HepG2 (cell line): ENCODE data around the gene TAF3. TPM values are rescaled to one million over a fixed set of nuclear protein-coding genes. Genes with fewer than 3 reads are reported as not detected.

Experiments used
- ATAC-seq: fragments of 200-7000 bp; cut with Tn5 transposase; 3 replicates; pipeline ENCODE4 v1.9.1; 2020; ENCODE audit warnings: mild to moderate bottlenecking, moderate library complexity
- BruUV-seq: library from RNA; stranded (reverse); fragments of 400-500 nt; replicated peaks from 2 replicates; lab custom pipeline; 2021; lab: Mats Ljungman, UMichigan
- CTCF ChIA-PET: fragments of 300-600 bp; formaldehyde crosslinking; extraction: SDS; loops from one replicate; lab custom pipeline; 2021; ENCODE audit warnings: low total read pairs, inconsistent platforms, low intra/inter-chr PET ratio; lab: Yijun Ruan, JAX
- POLR2A ChIA-PET: fragments of 350-600 bp; sonication (Branson Sonifier 250); formaldehyde crosslinking; loops from one replicate; lab custom pipeline; 2020; ENCODE audit warnings: antibody characterized with exemption, inconsistent platforms; lab: Yijun Ruan, JAX
- DNase-seq: peaks from one replicate; pipeline ENCODE4 v3.0.0-alpha.2; 2015; ENCODE audit warnings: low spot score
- FAIRE-seq: peaks from 3 replicates; lab custom pipeline; 2011; peaks lifted over from hg19 to GRCh38; lab: Jason Lieb, UNC
- H2AFZ ChIP-seq: one replicate; pipeline ENCODE4 v1.6.1; 2011; ENCODE audit warnings: low read length, inconsistent platforms
- H3K27ac ChIP-seq: fragments of 300-600 bp; 3 replicates; pipeline ENCODE4 v1.8.0; 2011; ENCODE audit warnings: mixed run types, mild to moderate bottlenecking, mixed read lengths, low read length, inconsistent platforms; ENCODE audit not compliant: insufficient read depth; ENCODE audit errors: extremely low read length
- H3K27me3 ChIP-seq, 2 experiments: fragments of 200-600 bp in 1 of 2; 2 replicates in 1 of 2; 3 replicates in 1 of 2; pipeline versions ENCODE4 v1.6.0 to v1.8.0; 2011; ENCODE audit warnings: low read length in 2 of 2, mild to moderate bottlenecking in 2 of 2, moderate library complexity in 2 of 2, inconsistent platforms in 1 of 2; ENCODE audit not compliant: insufficient read depth in 2 of 2, control insufficient read depth in 1 of 2
- H3K36me3 ChIP-seq, 2 experiments: fragments of 200-600 bp in 1 of 2; replicated peaks in 1 of 2; 2 replicates in 1 of 2; 3 replicates in 1 of 2; pipeline versions ENCODE4 v1.5.1 to v1.8.0; 2011; ENCODE audit warnings: low read length in 2 of 2, inconsistent platforms in 1 of 2; ENCODE audit not compliant: insufficient read depth in 2 of 2, control insufficient read depth in 1 of 2
- H3K4me1 ChIP-seq: 2 replicates; pipeline ENCODE4 v1.5.1; 2012; ENCODE audit warnings: low read length, inconsistent platforms; ENCODE audit not compliant: insufficient read depth
- H3K4me2 ChIP-seq: 2 replicates; pipeline ENCODE4 v1.6.0; 2011; ENCODE audit warnings: low read depth, low read length, inconsistent platforms
- H3K4me3 ChIP-seq, 3 experiments: fragments of 200-600 bp in 1 of 3; sonication (generic), shearing (Covaris generic) in 1 of 3; replicated peaks in 1 of 3; 2 replicates each; pipeline ENCODE4 v1.5.1; 2011 to 2016; ENCODE audit warnings: low read length in 3 of 3, inconsistent platforms in 2 of 3, low read depth in 2 of 3, mild to moderate bottlenecking in 2 of 3, control low read depth in 1 of 3, mixed read lengths in 1 of 3; ENCODE audit not compliant: insufficient read depth in 1 of 3
- H3K79me2 ChIP-seq: one replicate; pipeline ENCODE4 v1.6.1; 2011; ENCODE audit warnings: low read length, inconsistent platforms; ENCODE audit not compliant: insufficient read depth
- H3K9ac ChIP-seq: 2 replicates; pipeline ENCODE4 v1.6.0; 2011; ENCODE audit warnings: mild to moderate bottlenecking, low read depth, low read length, inconsistent platforms; ENCODE audit not compliant: insufficient read depth
- H3K9me3 ChIP-seq: 2 replicates; pipeline ENCODE4 v1.5.1; 2012; ENCODE audit warnings: mild to moderate bottlenecking, low read length
- H4K20me1 ChIP-seq: 2 replicates; pipeline ENCODE4 v1.6.0; 2011; ENCODE audit warnings: inconsistent platforms, mild to moderate bottlenecking, low read length, moderate library complexity; ENCODE audit not compliant: insufficient read depth
- HES4 ChIP-seq: sonication (generic); formaldehyde crosslinking; IDR thresholded peaks from 2 replicates; pipeline ENCODE4 v1.9.0; 2021; ENCODE audit warnings: mild to moderate bottlenecking, missing genetic modification reagents, borderline replicate concordance
- MIER2 ChIP-seq: IDR thresholded peaks from 2 replicates; pipeline ENCODE4 v1.6.1; 2016; ENCODE audit warnings: missing biosample characterization, missing genetic modification reagents
- ZFP62 ChIP-seq: sonication (generic); formaldehyde crosslinking; IDR thresholded peaks from 2 replicates; pipeline ENCODE4 v1.4.0; 2020; ENCODE audit warnings: missing genetic modification reagents
- ZNF101 ChIP-seq: sonication (generic); formaldehyde crosslinking; IDR thresholded peaks from 2 replicates; pipeline ENCODE4 v1.4.0; 2020; ENCODE audit warnings: mild to moderate bottlenecking, low read depth, missing genetic modification reagents, borderline replicate concordance
- WGBS: methylation state at CpG from one replicate; pipeline ENCODE4 v1.1.6; 2017; ENCODE audit warnings: low lambda C conversion rate; 5-methylcytosine and 5-hydroxymethylcytosine counted together
- in situ Hi-C: cut with HindIII; loops from 2 replicates; pipeline ENCODE4 v1.10.0; 2017; ENCODE audit warnings: low pct_unique_long_range_greater_than_20kb; ENCODE audit not compliant: extremely low pct_ligation_motif_present
- intact Hi-C: fragments of 100-400 bp; cut with micrococcal nuclease; formaldehyde crosslinking; loops from one replicate; pipeline ENCODE4 v1.10.0; 2022; ENCODE audit not compliant: unreplicated experiment
- polyA plus RNA-seq, 8 experiments: library from polyadenylated mRNA; depleted of rRNA in 3 of 8; stranded (reverse) in 7 of 8; unstranded in 1 of 8; fragments of >200 nt; fragmentation: Illumina TruSeq in 4 of 8; extraction: Trizol in 4 of 8; gene quantifications; 2 replicates each; pipeline versions ENCODE4 v1.2.1 to v1.2.3, GENCODE V29; 2011 to 2016; ENCODE audit warnings: low read depth in 4 of 8, missing spikeins in 1 of 8, mixed read lengths in 1 of 8; ENCODE audit not compliant: insufficient read depth in 1 of 8
- total RNA-seq, 5 experiments: library from RNA; depleted of rRNA; stranded (reverse); fragments of >200 nt; fragmentation: Illumina TruSeq; extraction: Trizol; gene quantifications; 2 replicates each; pipeline ENCODE4 v1.2.3, GENCODE V29; 2016; ENCODE audit warnings: low read depth in 1 of 5
- TF ChIP-seq, protein P1 (sequence below): sonication (generic); formaldehyde crosslinking; IDR thresholded peaks from 2 replicates; pipeline ENCODE4 v1.9.0; 2022; ENCODE audit warnings: missing genetic modification reagents, mild to moderate bottlenecking, borderline replicate concordance
- TF ChIP-seq, protein P2 (sequence below): IDR thresholded peaks from 2 replicates; pipeline ENCODE4 v1.6.1; 2016; ENCODE audit warnings: missing compliant biosample characterization, missing genetic modification reagents, borderline replicate concordance

The TAF3 gene
- total and polyA plus RNA-seq, 2 of the 13 experiments (the other 11 are each of a cell fraction or from before 2014, with no cell fraction given), result 1.7 to 2.9 TPM

DNA sequence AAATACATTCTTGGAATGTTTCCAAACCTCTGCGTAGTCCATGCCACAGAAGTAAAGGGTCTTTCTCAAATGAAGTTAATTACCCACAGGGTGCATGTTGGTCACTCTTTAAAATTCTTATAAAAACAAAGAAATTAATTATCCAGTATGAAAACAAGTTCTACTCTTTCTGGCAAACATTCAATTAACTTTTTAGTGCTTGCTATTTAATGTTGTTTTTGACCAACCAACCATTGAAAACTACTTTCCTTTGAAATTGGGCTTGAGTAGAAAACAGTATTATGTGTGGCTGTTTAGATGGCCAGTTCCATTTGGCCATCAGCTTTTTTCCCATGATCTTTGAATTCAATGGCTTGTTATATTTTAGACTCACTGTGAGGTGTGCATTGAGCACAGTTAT is 83.0 kb downstream of the TAF3 start:
- CTCF ChIA-PET, result no interaction called here
- intact Hi-C loops, result no loop called here

DNA sequence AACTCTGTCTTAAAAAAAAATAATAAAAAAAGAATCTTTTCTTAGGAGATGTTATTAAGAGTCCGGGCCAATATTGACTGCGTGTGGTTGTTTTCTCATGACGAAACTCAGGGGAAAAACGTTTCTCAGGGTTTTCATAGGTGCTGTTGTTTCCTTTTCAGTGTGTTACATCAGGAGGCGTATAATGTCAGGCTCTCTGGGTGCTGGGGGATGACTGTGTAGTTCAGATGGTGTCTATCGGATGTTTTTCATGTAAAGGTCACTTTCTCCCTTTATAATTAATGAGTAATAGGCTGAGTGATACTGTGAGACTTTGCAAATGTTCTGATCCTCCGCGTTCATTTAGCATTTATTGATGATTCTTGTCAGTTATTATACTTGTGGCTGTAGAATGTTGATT is 84.1 kb downstream of the TAF3 start:
- intact Hi-C loops (no loop called here), in situ Hi-C loops (no loop called here)
- no peaks in the 10 kb centered on the region for H3K27me3 ChIP-seq
- H4K20me1 ChIP-seq, result no peaks in the 10 kb centered on the region
- H3K79me2 ChIP-seq, result peaks cover 3% of the 10 kb centered on the region
- 90% methylated on average over 8 of the region's 8 CpGs for WGBS
- H3K4me1 ChIP-seq, result no peaks in the 10 kb centered on the region
- no peak overlapping the region for H3K4me3 ChIP-seq
- CTCF ChIA-PET, result no interaction called here
- POLR2A ChIA-PET, result no interaction called here
- no peaks in the 10 kb centered on the region for H3K9me3 ChIP-seq
- no peak overlapping the region for H3K4me2 ChIP-seq
- no TSS peak for BruUV-seq
- H3K36me3 ChIP-seq, result no peaks in the 10 kb centered on the region
- ATAC-seq, result no peak
- no peak overlapping the region for H2AFZ ChIP-seq
- no peak overlapping the region for H3K27ac ChIP-seq
- DNase-seq, result no peak
- no peak overlapping the region for H3K9ac ChIP-seq
- TF ChIP-seq HES4 (CRISPR knock-in tag) (no peak), MIER2 (CRISPR knock-in tag) (no peak)
- TF ChIP-seq, protein P1, sequence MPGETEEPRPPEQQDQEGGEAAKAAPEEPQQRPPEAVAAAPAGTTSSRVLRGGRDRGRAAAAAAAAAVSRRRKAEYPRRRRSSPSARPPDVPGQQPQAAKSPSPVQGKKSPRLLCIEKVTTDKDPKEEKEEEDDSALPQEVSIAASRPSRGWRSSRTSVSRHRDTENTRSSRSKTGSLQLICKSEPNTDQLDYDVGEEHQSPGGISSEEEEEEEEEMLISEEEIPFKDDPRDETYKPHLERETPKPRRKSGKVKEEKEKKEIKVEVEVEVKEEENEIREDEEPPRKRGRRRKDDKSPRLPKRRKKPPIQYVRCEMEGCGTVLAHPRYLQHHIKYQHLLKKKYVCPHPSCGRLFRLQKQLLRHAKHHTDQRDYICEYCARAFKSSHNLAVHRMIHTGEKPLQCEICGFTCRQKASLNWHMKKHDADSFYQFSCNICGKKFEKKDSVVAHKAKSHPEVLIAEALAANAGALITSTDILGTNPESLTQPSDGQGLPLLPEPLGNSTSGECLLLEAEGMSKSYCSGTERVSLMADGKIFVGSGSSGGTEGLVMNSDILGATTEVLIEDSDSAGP (CRISPR knock-in tag), result no peak
- TF ChIP-seq, protein P2, sequence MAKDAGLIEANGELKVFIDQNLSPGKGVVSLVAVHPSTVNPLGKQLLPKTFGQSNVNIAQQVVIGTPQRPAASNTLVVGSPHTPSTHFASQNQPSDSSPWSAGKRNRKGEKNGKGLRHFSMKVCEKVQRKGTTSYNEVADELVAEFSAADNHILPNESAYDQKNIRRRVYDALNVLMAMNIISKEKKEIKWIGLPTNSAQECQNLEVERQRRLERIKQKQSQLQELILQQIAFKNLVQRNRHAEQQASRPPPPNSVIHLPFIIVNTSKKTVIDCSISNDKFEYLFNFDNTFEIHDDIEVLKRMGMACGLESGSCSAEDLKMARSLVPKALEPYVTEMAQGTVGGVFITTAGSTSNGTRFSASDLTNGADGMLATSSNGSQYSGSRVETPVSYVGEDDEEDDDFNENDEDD, result no peak
- no peak for FAIRE-seq

More for the DNA sequence above, 83.0 kb downstream of the TAF3 start:
- H4K20me1 ChIP-seq, result no peaks in the 10 kb centered on the region
- POLR2A ChIA-PET, result no interaction called here
- in situ Hi-C loops, result no loop called here
- TF ChIP-seq ZFP62 (no peak), ZNF101 (CRISPR knock-in tag) (no peak)
- TF ChIP-seq, all 625 proteins: peak for 0
- FAIRE-seq (no peak), ATAC-seq (no peak), DNase-seq (no peak)
- H3K27me3 ChIP-seq, result no peaks in the 10 kb centered on the region
- H3K27ac ChIP-seq, result no peak overlapping the region
- no peak overlapping the region for H3K4me3 ChIP-seq
- no peak overlapping the region for H3K9ac ChIP-seq
- H3K4me2 ChIP-seq, result no peak overlapping the region
- H3K79me2 ChIP-seq, result peaks cover 3% of the 10 kb centered on the region
- H3K36me3 ChIP-seq, result peaks cover 0 to 6% of the 10 kb centered on the region in 2 experiments; a peak in 1 of 5 replicates
- 98% methylated on average over 1 of the region's 1 CpG for WGBS
- no TSS peak for BruUV-seq
- H2AFZ ChIP-seq, result no peak overlapping the region
- H3K4me1 ChIP-seq, result no peaks in the 10 kb centered on the region
- no peaks in the 10 kb centered on the region for H3K9me3 ChIP-seq
